ENCODE measurements around the gene BBS9.

GRCh38 chr7:33114976-33115375 is 14.4 kb upstream of the BBS9 start:
- TF ChIP-seq CTCF (IDR thresholded peaks at IDR 0.05) (no peak), POLR2AphosphoS5 (IDR thresholded peaks at IDR 0.05) (no peak), POLR2A (IDR thresholded peaks at IDR 0.05) (no peak)
